K562 (cell line): Measurements from ENCODE around the gene TMC2. TPM values are rescaled to one million over a fixed set of nuclear protein-coding genes. Genes with fewer than 3 reads are reported as not detected.
A peak's percentile ranks its signal among the peaks of the same experiment; 100 is the strongest.

Experiments
- BRD4 ChIP-seq: fragments of 200-600 bp; sonication (generic); IDR thresholded peaks from 2 replicates; pipeline ENCODE4 v1.6.1; 2017; ENCODE audit warnings: inconsistent platforms
- CBFB ChIP-seq: sonication (generic); formaldehyde crosslinking; IDR thresholded peaks from 2 replicates; pipeline ENCODE4 v1.4.0; 2020; ENCODE audit warnings: mild to moderate bottlenecking, missing genetic modification reagents
- CHD4 ChIP-seq: fragments of 200-600 bp; sonication (generic); IDR thresholded peaks from 3 replicates; pipeline ENCODE4 v1.6.1; 2012; ENCODE audit warnings: low read depth, mild to moderate bottlenecking, mixed read lengths, low read length, inconsistent platforms; ENCODE audit not compliant: insufficient read depth, insufficient replicate concordance, poor library complexity, severe bottlenecking
- FOXM1 ChIP-seq, 2 experiments: fragments of 450-650 bp in 1 of 2; sonication (generic) in 1 of 2; formaldehyde crosslinking in 1 of 2; IDR thresholded peaks; 2 replicates each; pipeline versions ENCODE4 v1.6.1 to v1.9.0; 2017 to 2022; ENCODE audit warnings: low read depth in 2 of 2, mild to moderate bottlenecking in 2 of 2, missing genetic modification reagents in 1 of 2, moderate library complexity in 1 of 2
- GATA2 ChIP-seq: sonication (generic); formaldehyde crosslinking; IDR thresholded peaks from 2 replicates; pipeline ENCODE4 v1.4.0; 2020; ENCODE audit warnings: mild to moderate bottlenecking, missing genetic modification reagents
- GATAD2B ChIP-seq: fragments of 450-650 bp; IDR thresholded peaks from 2 replicates; pipeline ENCODE4 v1.6.1; 2017; ENCODE audit warnings: mild to moderate bottlenecking, borderline replicate concordance
- LCOR ChIP-seq: sonication (generic); formaldehyde crosslinking; IDR thresholded peaks from 2 replicates; pipeline ENCODE4 v1.8.0; 2022; ENCODE audit warnings: mild to moderate bottlenecking, missing genetic modification reagents
- NR2C1 ChIP-seq, 2 experiments: fragments of 450-650 bp; IDR thresholded peaks; 2 replicates each; pipeline ENCODE4 v1.6.1; 2017; ENCODE audit warnings: mild to moderate bottlenecking in 2 of 2, antibody characterized with exemption in 1 of 2, inconsistent platforms in 1 of 2, missing compliant biosample characterization in 1 of 2, missing genetic modification characterization in 1 of 2
- NR2C2 ChIP-seq, 2 experiments: fragments of 200-800 bp in 1 of 2; sonication (Bioruptor generic) in 1 of 2; sonication (generic) in 1 of 2; formaldehyde crosslinking in 1 of 2; IDR thresholded peaks; 2 replicates each; pipeline versions ENCODE4 v1.6.1 to v1.8.0; 2016 to 2022; ENCODE audit warnings: mild to moderate bottlenecking in 1 of 2, missing compliant biosample characterization in 1 of 2, missing genetic modification characterization in 1 of 2, missing genetic modification reagents in 1 of 2
- POLR2AphosphoS5 ChIP-seq: IDR thresholded peaks from 2 replicates; pipeline ENCODE4 v1.6.1; 2011; ENCODE audit warnings: mild to moderate bottlenecking, low read depth, low read length, moderate library complexity; ENCODE audit not compliant: control insufficient read depth, insufficient read depth
- SETDB1 ChIP-seq: IDR thresholded peaks from one replicate; pipeline ENCODE4 v1.6.1; 2012; ENCODE audit warnings: low read length, control low read depth, inconsistent platforms
- SIN3B ChIP-seq: fragments of 450-650 bp; IDR thresholded peaks from 2 replicates; pipeline ENCODE4 v1.6.1; 2017; ENCODE audit warnings: low read depth, mild to moderate bottlenecking, moderate library complexity
- SUPT5H ChIP-seq: fragments of 450-650 bp; IDR thresholded peaks from 2 replicates; pipeline ENCODE4 v1.6.1; 2016
- ZFP91 ChIP-seq: sonication (generic); formaldehyde crosslinking; IDR thresholded peaks from 2 replicates; pipeline ENCODE4 v1.8.0; 2022; ENCODE audit warnings: mild to moderate bottlenecking, missing genetic modification reagents
- ZNF639 ChIP-seq, 2 experiments: fragments of 200-800 bp in 1 of 2; sonication (Bioruptor generic) in 1 of 2; sonication (generic) in 1 of 2; formaldehyde crosslinking in 1 of 2; IDR thresholded peaks in 1 of 2; conservative IDR thresholded peaks in 1 of 2; 2 replicates each; pipeline versions ENCODE4 v1.5.0 to v1.6.1; 2016 to 2020; ENCODE audit warnings: missing compliant biosample characterization in 1 of 2, missing genetic modification characterization in 1 of 2, missing genetic modification reagents in 1 of 2
- ZNF780A ChIP-seq: fragments of 250-450 bp; sonication (Bioruptor Pico); IDR thresholded peaks from 2 replicates; pipeline ENCODE4 v1.5.0; 2021; ENCODE audit warnings: mild to moderate bottlenecking
- polyA plus RNA-seq, 8 experiments: library from polyadenylated mRNA; depleted of rRNA in 4 of 8; stranded (reverse) in 5 of 8; unstranded in 3 of 8; fragments of >200 nt; fragmentation: Nextera tagmentation in 2 of 8; fragmentation: Illumina TruSeq in 1 of 8; extraction: Ambion mirVana in 2 of 8; extraction: Trizol in 1 of 8; gene quantifications; 2 replicates each; pipeline versions ENCODE4 v1.2.1 to v1.2.3, GENCODE V29; 2011 to 2014; ENCODE audit warnings: inconsistent platforms in 1 of 8, missing spikeins in 1 of 8
- total RNA-seq, 7 experiments: library from RNA; depleted of rRNA in 6 of 7; stranded (reverse); fragments of >200 nt in 6 of 7; fragmentation: Illumina TruSeq in 2 of 7; extraction: Trizol in 2 of 7; gene quantifications; 2 replicates each; pipeline versions ENCODE4 v1.2.1 to v1.2.3, GENCODE V29; 2011 to 2021; ENCODE audit warnings: low replicate concordance in 1 of 7
- TF ChIP-seq, protein P1 (sequence below): IDR thresholded peaks from 3 replicates; pipeline ENCODE4 v1.6.1; 2011; ENCODE audit warnings: borderline replicate concordance, mild to moderate bottlenecking; ENCODE audit not compliant: insufficient read length, insufficient read depth
- TF ChIP-seq, protein P2 (sequence below): IDR thresholded peaks from 2 replicates; pipeline ENCODE4 v1.6.1; 2011; ENCODE audit not compliant: insufficient read length; ENCODE audit errors: extremely low read depth
- TF ChIP-seq, protein P3 (sequence below): sonication (generic); formaldehyde crosslinking; IDR thresholded peaks from 2 replicates; pipeline ENCODE4 v1.8.1; 2023; ENCODE audit warnings: mild to moderate bottlenecking, missing genetic modification reagents, moderate library complexity

Gene TMC2
- total and polyA plus RNA-seq, 9 of the 15 experiments (the other 6 are each of a cell fraction or from before 2014, with no cell fraction given), result not detected

DNA sequence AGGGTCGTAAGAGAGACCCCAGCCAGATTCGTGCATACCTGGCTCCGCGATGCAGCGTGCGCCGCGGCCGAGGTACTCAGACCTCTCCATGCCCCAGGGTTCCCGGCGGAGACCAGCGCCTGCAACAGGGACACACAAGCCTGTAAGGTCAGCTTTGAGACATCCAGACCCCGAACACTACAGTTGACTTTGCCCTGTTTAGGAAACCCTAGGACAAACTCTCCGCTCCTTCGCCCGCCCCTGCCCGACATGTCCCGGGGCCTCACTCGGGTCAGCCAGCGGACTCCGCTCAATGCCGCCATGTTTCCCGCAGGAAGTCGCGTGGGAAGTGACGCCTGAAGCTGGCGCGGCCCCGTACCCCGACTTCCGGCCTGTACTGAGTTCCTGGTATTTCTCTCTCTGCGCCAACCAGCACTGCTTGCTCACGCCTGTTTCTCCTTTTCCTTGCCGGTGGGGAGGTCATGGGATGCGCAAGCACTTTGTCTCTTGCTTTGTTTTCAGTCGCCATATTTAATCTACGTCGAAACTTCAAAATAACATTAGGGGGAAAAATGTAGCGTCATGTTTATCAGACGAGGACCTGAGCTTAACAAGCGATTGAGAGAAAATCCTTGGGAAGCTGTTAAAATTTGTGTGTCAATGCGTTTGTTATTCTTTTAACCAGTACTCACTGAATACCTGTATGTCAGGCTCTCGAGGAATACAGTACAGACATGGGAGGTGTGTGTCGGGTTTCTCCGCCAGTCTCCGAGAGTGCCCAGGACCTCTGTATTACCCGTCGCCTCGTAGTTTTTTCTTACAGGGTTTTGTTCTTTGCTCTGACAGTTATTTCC, 127.7 kb downstream of the TMC2 start, which contains the start of gene IDH3B (continued):
- TF ChIP-seq CBFB (no peak), GATAD2B (no peak), POLR2AphosphoS5 (peak; percentile 74; the same call in 1 of the 2 replicates), FOXM1 (IDR thresholded peaks at IDR 0.05; ENCODE audit: low read depth) (no peak), FOXM1 (CRISPR knock-in tag; IDR thresholded peaks at IDR 0.05; ENCODE audit: low read depth) (no peak), NR2C2 (CRISPR knock-in tag; IDR thresholded peaks at IDR 0.05) (peak; percentile 45), NR2C2 (tag; IDR thresholded peaks at IDR 0.05) (peak; percentile 77), CHD4 (no peak), LCOR (CRISPR knock-in tag) (peak; percentile 69; the same call in 1 of the 2 replicates), BRD4 (no peak), NR2C1 (IDR thresholded peaks at IDR 0.05) (peak; percentile 35; the same call in 1 of the 2 replicates), NR2C1 (tag; IDR thresholded peaks at IDR 0.05) (peak; percentile 49; the same call in 1 of the 2 replicates), ZNF639 (CRISPR knock-in tag; conservative IDR thresholded peaks at IDR 0.05 in 1 of 2, IDR thresholded peaks at IDR 0.05 in 1 of 2) (no peak), ZFP91 (CRISPR knock-in tag) (no peak), SIN3B (peak; percentile 100), SETDB1 (no peak), ZNF780A (CRISPR knock-in tag) (no peak), SUPT5H (peak; percentile 80), GATA2 (no peak)
- TF ChIP-seq, protein P1, sequence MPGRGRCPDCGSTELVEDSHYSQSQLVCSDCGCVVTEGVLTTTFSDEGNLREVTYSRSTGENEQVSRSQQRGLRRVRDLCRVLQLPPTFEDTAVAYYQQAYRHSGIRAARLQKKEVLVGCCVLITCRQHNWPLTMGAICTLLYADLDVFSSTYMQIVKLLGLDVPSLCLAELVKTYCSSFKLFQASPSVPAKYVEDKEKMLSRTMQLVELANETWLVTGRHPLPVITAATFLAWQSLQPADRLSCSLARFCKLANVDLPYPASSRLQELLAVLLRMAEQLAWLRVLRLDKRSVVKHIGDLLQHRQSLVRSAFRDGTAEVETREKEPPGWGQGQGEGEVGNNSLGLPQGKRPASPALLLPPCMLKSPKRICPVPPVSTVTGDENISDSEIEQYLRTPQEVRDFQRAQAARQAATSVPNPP, result no peak
- TF ChIP-seq, protein P2, sequence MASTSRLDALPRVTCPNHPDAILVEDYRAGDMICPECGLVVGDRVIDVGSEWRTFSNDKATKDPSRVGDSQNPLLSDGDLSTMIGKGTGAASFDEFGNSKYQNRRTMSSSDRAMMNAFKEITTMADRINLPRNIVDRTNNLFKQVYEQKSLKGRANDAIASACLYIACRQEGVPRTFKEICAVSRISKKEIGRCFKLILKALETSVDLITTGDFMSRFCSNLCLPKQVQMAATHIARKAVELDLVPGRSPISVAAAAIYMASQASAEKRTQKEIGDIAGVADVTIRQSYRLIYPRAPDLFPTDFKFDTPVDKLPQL, result no peak
- TF ChIP-seq, protein P3, sequence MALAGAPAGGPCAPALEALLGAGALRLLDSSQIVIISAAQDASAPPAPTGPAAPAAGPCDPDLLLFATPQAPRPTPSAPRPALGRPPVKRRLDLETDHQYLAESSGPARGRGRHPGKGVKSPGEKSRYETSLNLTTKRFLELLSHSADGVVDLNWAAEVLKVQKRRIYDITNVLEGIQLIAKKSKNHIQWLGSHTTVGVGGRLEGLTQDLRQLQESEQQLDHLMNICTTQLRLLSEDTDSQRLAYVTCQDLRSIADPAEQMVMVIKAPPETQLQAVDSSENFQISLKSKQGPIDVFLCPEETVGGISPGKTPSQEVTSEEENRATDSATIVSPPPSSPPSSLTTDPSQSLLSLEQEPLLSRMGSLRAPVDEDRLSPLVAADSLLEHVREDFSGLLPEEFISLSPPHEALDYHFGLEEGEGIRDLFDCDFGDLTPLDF (CRISPR knock-in tag), result no peak
